DND-41 (cell line): Measurements from ENCODE around the gene RALGPS1.
"Not testable (repeated sequence)": the region's sequence is repeated elsewhere in the genome, so short reads cannot be mapped to it uniquely, and the experiment has no call there.

ENCODE experiments used
- ATAC-seq: fragments of 200-7000 bp; cut with Tn5 transposase; 3 replicates; pipeline ENCODE4 v1.9.1; 2021; ENCODE audit warnings: low read depth; ENCODE audit not compliant: insufficient read depth
- DNase-seq: peaks from one replicate; pipeline ENCODE4 v3.0.0-alpha.2; 2020
- H2AFZ ChIP-seq: 2 replicates; pipeline ENCODE4 v1.6.0; 2012; ENCODE audit warnings: low read depth, low read length
- H3K27ac ChIP-seq: 2 replicates; pipeline ENCODE4 v1.5.1; 2012; ENCODE audit warnings: low read length, inconsistent platforms
- H3K27me3 ChIP-seq: fragments of 200-600 bp; sonication (generic); 2 replicates; pipeline ENCODE4 v1.6.0; 2012; ENCODE audit warnings: low read length, mild to moderate bottlenecking, inconsistent platforms; ENCODE audit not compliant: insufficient read depth, poor library complexity
- H3K36me3 ChIP-seq: 2 replicates; pipeline ENCODE4 v1.5.1; 2012; ENCODE audit warnings: low read length, inconsistent platforms; ENCODE audit not compliant: insufficient read depth
- H3K4me1 ChIP-seq: 2 replicates; pipeline ENCODE4 v1.5.1; 2012; ENCODE audit warnings: mild to moderate bottlenecking, low read length; ENCODE audit not compliant: insufficient read depth
- H3K4me2 ChIP-seq: 2 replicates; pipeline ENCODE4 v1.6.0; 2012; ENCODE audit warnings: mild to moderate bottlenecking, moderate library complexity, low read length, inconsistent platforms; ENCODE audit not compliant: insufficient read depth
- H3K4me3 ChIP-seq, 2 experiments: fragments of 200-600 bp in 1 of 2; shearing (Covaris generic) in 1 of 2; 2 replicates each; pipeline ENCODE4 v1.5.1; 2012 to 2016; ENCODE audit warnings: inconsistent platforms in 2 of 2, low read length in 2 of 2, mild to moderate bottlenecking in 2 of 2, low read depth in 1 of 2, moderate library complexity in 1 of 2
- H3K79me2 ChIP-seq: 2 replicates; pipeline ENCODE4 v1.6.0; 2012; ENCODE audit warnings: low read length, inconsistent platforms; ENCODE audit not compliant: insufficient read depth
- H3K9ac ChIP-seq: 2 replicates; pipeline ENCODE4 v1.6.0; 2012; ENCODE audit warnings: low read depth, mild to moderate bottlenecking, inconsistent platforms, low read length, moderate library complexity
- H3K9me3 ChIP-seq: 2 replicates; pipeline ENCODE4 v1.5.1; 2012; ENCODE audit warnings: low read length, moderate library complexity, mild to moderate bottlenecking, inconsistent platforms; ENCODE audit not compliant: insufficient read depth, severe bottlenecking
- H4K20me1 ChIP-seq: 2 replicates; pipeline ENCODE4 v1.6.0; 2012; ENCODE audit warnings: low read length; ENCODE audit not compliant: insufficient read depth
- CTCF ChIP-seq: IDR thresholded peaks from 2 replicates; pipeline ENCODE4 v1.5.1; 2012; ENCODE audit warnings: borderline replicate concordance, low read length, moderate library complexity, mild to moderate bottlenecking; ENCODE audit not compliant: poor library complexity, severe bottlenecking; ENCODE audit errors: extremely low read depth
- EZH2 ChIP-seq: IDR thresholded peaks from 3 replicates; pipeline ENCODE4 v1.6.1; 2012; ENCODE audit warnings: borderline replicate concordance, low read depth, mild to moderate bottlenecking, moderate library complexity, low read length, inconsistent platforms; ENCODE audit not compliant: severe bottlenecking

The RALGPS1 gene

DNA sequence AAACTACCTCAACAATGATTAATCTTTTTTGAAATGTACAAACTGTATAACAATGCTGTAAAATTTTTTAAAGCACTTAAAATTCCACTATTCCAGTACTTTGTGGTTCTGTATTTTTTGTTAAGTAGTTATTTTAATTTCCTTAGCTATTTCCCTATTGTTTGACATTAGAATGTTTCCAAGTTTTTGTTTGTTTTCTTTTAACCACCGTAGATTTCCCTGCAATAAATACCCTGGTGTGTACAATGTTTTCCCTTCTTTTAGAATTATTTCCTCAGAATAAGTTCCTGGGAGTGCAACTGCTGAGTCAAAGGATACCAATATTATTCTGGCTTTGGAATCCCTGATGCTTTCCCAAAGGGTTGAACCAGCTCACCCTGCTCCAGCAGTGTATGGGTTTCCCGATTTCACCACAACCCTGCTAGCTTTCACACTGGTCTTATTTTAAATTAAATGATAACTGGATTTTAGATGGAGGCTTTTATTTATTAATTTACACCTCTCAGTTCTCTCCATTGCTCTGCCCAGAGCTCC lies 228.4 kb downstream of the RALGPS1 start:
- TF ChIP-seq EZH2 (no peak), CTCF (no peak)
- H3K4me3 ChIP-seq = no peak overlapping the region
- DNase-seq (no peak), ATAC-seq (no peak)
- no peaks in the 10 kb centered on the region for H3K36me3 ChIP-seq
- H3K27ac ChIP-seq = no peak overlapping the region
- H2AFZ ChIP-seq = no peak overlapping the region
- H3K9me3 ChIP-seq = no peaks in the 10 kb centered on the region
- peaks cover 9% of the 10 kb centered on the region for H3K27me3 ChIP-seq
- H3K79me2 ChIP-seq = no peaks in the 10 kb centered on the region
- no peak overlapping the region for H3K4me2 ChIP-seq
- H3K9ac ChIP-seq = no peak overlapping the region
- H3K4me1 ChIP-seq = no peaks in the 10 kb centered on the region
- no peaks in the 10 kb centered on the region for H4K20me1 ChIP-seq

DNA sequence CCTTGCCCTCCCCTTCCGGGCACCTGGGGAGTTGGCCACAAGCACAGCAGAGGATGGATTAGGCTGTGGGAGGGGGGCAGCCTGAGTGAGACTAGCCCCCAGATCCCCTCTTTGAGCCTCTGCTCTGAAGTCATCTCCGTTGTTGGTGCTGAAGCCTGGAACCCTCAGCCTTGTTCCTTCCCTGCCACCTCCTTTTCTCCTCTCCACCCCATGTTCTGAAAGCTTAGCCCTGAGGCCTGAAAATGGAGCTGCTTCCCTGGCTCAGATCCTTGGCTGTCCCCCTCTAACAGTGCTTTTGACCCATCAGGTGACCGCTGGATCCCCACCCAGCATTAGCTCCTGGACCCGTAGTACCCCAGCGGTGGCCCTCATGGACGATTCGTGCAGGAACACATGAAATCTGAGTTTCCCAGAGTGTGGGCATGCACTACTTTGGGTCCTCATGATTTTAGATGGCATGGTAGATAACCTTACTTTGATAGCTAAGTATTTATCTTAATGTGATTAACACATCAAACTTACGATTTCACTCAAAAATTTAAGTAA lies 229.4 kb downstream of the RALGPS1 start:
- no peaks in the 10 kb centered on the region for H3K36me3 ChIP-seq
- no peak overlapping the region for H3K4me3 ChIP-seq
- no peak overlapping the region for H2AFZ ChIP-seq
- no peaks in the 10 kb centered on the region for H4K20me1 ChIP-seq
- DNase-seq (no peak), ATAC-seq (no peak)
- H3K27me3 ChIP-seq = peaks cover 13% of the 10 kb centered on the region
- no peaks in the 10 kb centered on the region for H3K9me3 ChIP-seq
- H3K4me2 ChIP-seq = no peak overlapping the region
- H3K27ac ChIP-seq = no peak overlapping the region
- no peak overlapping the region for H3K9ac ChIP-seq
- H3K79me2 ChIP-seq = no peaks in the 10 kb centered on the region
- no peak for TF ChIP-seq CTCF
- H3K4me1 ChIP-seq = no peaks in the 10 kb centered on the region

DNA sequence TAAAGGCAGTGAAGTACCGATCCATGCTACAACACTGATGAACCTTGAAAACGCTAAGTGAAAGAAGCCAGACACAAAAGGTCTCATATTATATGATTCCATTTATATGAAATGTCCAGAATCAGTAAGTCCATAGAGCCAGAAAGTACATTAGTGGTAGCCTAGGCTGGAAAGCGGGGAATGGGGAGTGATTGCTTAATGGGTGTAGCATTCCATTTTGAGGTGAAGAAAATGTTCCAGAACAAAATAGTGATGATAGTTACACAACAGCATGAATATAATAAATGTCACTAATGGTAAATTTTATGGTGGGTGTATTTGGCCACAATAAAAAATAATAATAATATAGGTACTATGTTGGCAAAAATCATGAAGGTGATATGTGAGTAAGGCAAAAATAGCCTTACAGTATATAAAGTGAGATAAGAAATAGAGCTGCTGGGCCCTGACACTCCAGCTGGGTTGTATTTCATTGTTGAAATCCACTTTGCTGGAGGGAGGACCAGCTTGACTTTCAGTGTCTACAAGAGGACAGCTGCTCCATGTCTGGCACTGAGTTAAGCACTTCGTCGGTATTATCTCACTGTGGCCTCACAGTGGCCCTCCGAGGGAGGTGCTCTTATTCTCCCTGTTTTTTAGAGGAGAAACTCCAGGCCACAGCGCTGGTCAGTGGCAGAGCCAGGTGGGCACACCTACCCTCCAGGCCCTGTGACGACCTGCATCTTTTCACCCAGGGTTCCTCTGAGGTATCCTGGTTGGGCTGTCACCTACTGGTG lies 230.3 kb downstream of the RALGPS1 start:
- H3K9ac ChIP-seq = no peak overlapping the region
- no peaks in the 10 kb centered on the region for H3K79me2 ChIP-seq
- no peak overlapping the region for H3K27ac ChIP-seq
- peaks cover 18% of the 10 kb centered on the region for H3K27me3 ChIP-seq
- no peaks in the 10 kb centered on the region for H3K9me3 ChIP-seq
- H4K20me1 ChIP-seq = no peaks in the 10 kb centered on the region
- ATAC-seq (no peak), DNase-seq (no peak)
- TF ChIP-seq EZH2 (no peak), CTCF (no peak)
- H3K4me1 ChIP-seq = no peaks in the 10 kb centered on the region
- no peak overlapping the region for H3K4me2 ChIP-seq
- H3K4me3 ChIP-seq = no peak overlapping the region
- no peaks in the 10 kb centered on the region for H3K36me3 ChIP-seq
- H2AFZ ChIP-seq = no peak overlapping the region

DNA sequence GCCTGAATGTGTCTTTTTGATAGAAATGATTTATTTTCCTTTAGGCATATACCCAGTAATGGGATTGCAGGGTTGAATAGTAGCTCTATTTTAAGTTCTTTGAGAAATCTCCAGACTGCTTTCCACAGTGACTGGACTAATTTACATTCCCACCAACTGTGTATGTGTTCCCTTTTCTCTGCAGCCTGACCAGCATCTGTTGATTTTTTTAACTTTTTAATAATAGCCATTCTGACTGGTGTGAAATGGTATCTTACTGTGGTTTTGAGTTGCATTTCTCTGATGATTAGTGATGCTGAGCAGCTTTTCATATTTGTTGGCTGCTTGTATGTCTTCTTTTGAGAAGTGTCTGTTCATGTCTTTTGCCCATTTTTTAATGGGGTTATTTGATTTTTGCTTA lies 232.3 kb downstream of the RALGPS1 start:
- not testable (repeated sequence) for ATAC-seq, H3K79me2 ChIP-seq, H2AFZ ChIP-seq, H3K4me1 ChIP-seq, DNase-seq, H4K20me1 ChIP-seq, H3K36me3 ChIP-seq, H3K9ac ChIP-seq, H3K27ac ChIP-seq, H3K4me3 ChIP-seq, H3K4me2 ChIP-seq, H3K9me3 ChIP-seq
- H3K27me3 ChIP-seq = peaks cover 20% of the 10 kb centered on the region
